Stimulated activated effector memory CD8-positive, alpha-beta T cell treated with anti-CD3 and anti-CD28 coated beads, Interleukin-12 subunit alpha, Interleukin-12 subunit beta, amount 100 ng/mL, for 72 hours (primary cell): ENCODE measurements around the gene FBN2.
A peak's percentile ranks its signal among the peaks of the same experiment; 100 is the strongest.

Experiments
- ATAC-seq: fragments of 150-1000 bp; cut with Tn5 transposase; 2 replicates; pipeline ENCODE4 v1.10.0; 2021
- DNase-seq, 2 donors: peaks; one replicate each; pipeline ENCODE4 v3.0.0; 2021 to 2022; ENCODE audit warnings: low spot score in 2 of 2
- H3K27ac Mint-ChIP-seq: one replicate; pipeline ENCODE4 v1.8.0; 2022; ENCODE audit warnings: mild to moderate bottlenecking, mixed read lengths
- H3K36me3 Mint-ChIP-seq: one replicate; pipeline ENCODE4 v1.8.0; 2022; ENCODE audit warnings: mild to moderate bottlenecking, mixed read lengths
- H3K4me1 Mint-ChIP-seq: one replicate; pipeline ENCODE4 v1.8.0; 2022; ENCODE audit warnings: mixed read lengths
- H3K4me3 Mint-ChIP-seq: one replicate; pipeline ENCODE4 v1.8.0; 2022; ENCODE audit warnings: mild to moderate bottlenecking, mixed read lengths
- H3K9me3 Mint-ChIP-seq: one replicate; pipeline ENCODE4 v1.8.0; 2022; ENCODE audit warnings: mixed read lengths

The FBN2 gene

GRCh38 chr5:128264564-128265360, 273.3 kb downstream of the FBN2 start:
- H3K4me1 Mint-ChIP-seq, result no peaks in the 10 kb centered on the region
- no peak overlapping the region for H3K4me3 Mint-ChIP-seq
- no peak for DNase-seq
- no peak overlapping the region for H3K27ac Mint-ChIP-seq
- no peaks in the 10 kb centered on the region for H3K36me3 Mint-ChIP-seq
- no peaks in the 10 kb centered on the region for H3K9me3 Mint-ChIP-seq
- ATAC-seq, result no peak

DNA sequence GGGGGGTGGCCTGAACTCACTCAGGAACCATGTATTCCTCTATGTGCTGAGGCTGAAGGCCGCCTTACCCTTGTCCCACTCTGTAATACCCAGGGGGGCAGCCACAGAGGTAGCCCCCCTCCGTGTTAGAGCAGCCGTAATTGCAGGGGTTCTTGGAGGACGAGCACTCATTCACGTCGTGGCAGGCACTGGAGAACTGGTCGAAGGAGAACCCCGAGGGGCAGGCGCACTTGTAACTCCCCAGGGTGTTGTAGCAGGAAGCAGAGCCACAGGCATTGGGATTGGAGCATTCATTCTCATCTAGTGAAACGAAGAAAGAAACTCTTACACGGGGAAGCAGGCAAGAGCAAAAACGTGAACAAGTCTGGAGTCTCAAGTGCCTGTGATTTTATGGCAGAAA, 274.7 kb downstream of the FBN2 start:
- Mint-ChIP-seq H3K4me1 (no peaks in the 10 kb centered on the region), H3K27ac (no peak overlapping the region), H3K36me3 (no peaks in the 10 kb centered on the region), H3K4me3 (no peak overlapping the region), H3K9me3 (no peaks in the 10 kb centered on the region)
- no peak for ATAC-seq
- DNase-seq, result no peak

- Mint-ChIP-seq H3K4me3 (no peak overlapping the region), H3K27ac (no peak overlapping the region), H3K4me1 (no peaks in the 10 kb centered on the region), H3K36me3 (no peaks in the 10 kb centered on the region), H3K9me3 (no peaks in the 10 kb centered on the region)
- DNase-seq (no peak), ATAC-seq (peak; percentile 40)
Measured at GRCh38 chr5:128262911-128263310, 275.1 kb downstream of the FBN2 start.

DNA sequence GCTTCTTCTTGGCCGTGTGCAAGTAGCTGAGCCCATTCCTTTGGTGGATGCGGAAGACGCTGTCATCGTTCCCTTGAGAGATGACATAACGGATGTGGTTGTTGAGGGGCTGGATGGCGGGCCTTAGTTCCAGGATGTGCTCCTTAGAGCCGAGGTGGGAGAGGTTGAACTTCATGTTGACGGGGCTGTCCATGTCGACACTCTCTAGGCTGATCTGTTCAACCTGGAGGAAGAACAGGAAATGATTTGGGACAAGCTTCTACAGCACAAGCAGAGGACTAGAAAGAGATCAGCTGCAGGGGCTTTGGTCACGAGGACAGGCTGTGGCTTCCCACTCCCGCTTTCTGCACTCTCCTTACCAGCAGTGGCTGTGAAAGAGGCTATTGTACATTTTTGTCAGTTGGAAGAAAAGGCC, 278.4 kb downstream of the FBN2 start:
- no peak for ATAC-seq
- Mint-ChIP-seq H3K4me1 (no peaks in the 10 kb centered on the region), H3K36me3 (no peaks in the 10 kb centered on the region), H3K9me3 (no peaks in the 10 kb centered on the region), H3K4me3 (no peak overlapping the region), H3K27ac (no peak overlapping the region)
- DNase-seq, result no peak

- H3K27ac Mint-ChIP-seq, result no peak overlapping the region
- no peaks in the 10 kb centered on the region for H3K4me1 Mint-ChIP-seq
- no peaks in the 10 kb centered on the region for H3K9me3 Mint-ChIP-seq
- no peak overlapping the region for H3K4me3 Mint-ChIP-seq
- ATAC-seq, result no peak
- H3K36me3 Mint-ChIP-seq, result no peaks in the 10 kb centered on the region
- DNase-seq, result no peak
Measured at GRCh38 chr5:128258372-128258771, 279.7 kb downstream of the FBN2 start.

DNA sequence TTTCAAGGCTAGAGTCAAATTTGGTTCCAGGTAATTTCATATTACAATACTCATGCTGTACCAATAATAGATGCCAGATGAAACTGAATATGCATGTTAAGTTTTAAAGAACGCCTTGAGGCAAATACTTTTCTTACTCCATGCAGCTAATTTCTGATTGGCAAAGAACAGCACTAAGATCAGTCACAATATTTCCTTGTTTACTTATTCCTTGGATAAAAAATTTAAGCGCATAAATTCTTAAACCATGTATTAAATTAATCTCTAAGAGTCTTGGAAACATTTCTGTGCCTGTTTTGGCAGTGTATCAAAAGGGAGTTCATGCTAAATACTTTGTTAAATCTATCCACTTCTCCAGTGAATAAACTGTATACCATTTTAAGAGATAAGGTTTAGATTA, 281.0 kb downstream of the FBN2 start:
- no peak overlapping the region for H3K4me3 Mint-ChIP-seq
- ATAC-seq, result no peak
- no peaks in the 10 kb centered on the region for H3K36me3 Mint-ChIP-seq
- no peaks in the 10 kb centered on the region for H3K9me3 Mint-ChIP-seq
- no peak overlapping the region for H3K27ac Mint-ChIP-seq
- no peak for DNase-seq
- no peaks in the 10 kb centered on the region for H3K4me1 Mint-ChIP-seq

DNA sequence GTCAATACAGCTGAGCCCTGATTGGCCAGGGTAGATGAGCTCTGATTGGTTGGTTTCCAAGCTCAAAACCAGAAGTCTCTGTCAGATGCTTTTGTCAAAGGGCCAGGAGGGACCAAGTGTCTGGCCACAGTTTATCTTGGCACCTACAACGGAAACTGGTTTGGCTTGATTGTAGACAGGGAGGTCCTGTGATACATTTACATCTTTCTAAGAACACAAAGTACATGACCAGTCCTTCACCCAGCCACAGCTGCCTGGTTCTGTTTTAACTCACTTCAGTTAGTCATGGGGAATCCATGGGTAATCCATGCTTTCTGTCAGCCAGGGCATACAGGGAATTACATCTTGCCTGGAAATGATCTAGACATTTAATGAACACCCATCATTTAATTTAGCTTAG, 283.3 kb downstream of the FBN2 start:
- no peaks in the 10 kb centered on the region for H3K9me3 Mint-ChIP-seq
- H3K4me1 Mint-ChIP-seq, result no peaks in the 10 kb centered on the region
- DNase-seq (no peak), ATAC-seq (no peak)
- no peak overlapping the region for H3K4me3 Mint-ChIP-seq
- no peak overlapping the region for H3K27ac Mint-ChIP-seq
- H3K36me3 Mint-ChIP-seq, result no peaks in the 10 kb centered on the region

- Mint-ChIP-seq H3K9me3 (no peaks in the 10 kb centered on the region), H3K4me1 (no peaks in the 10 kb centered on the region), H3K27ac (no peak overlapping the region), H3K4me3 (no peak overlapping the region), H3K36me3 (no peaks in the 10 kb centered on the region)
- no peak for ATAC-seq
- no peak for DNase-seq
Measured at GRCh38 chr5:128253880-128254279, 284.2 kb downstream of the FBN2 start.

DNA sequence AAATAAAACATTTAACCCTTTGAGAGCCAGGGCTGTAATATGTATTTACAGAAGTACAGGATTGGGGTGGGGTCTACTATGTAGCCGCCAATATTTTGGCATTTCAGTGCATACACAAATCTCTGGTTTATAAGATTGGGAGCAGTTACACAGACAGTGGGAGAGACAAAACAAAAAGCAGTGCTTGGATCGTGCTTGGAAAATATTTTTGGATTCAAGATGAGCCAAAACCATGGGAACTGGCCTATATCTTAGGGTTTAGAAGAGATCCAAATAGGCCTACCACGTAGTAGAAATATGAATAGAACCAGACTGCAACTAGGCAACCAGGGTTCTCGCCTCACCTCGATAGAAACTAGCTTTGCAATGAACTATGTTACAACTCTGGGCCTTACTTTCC, 284.9 kb downstream of the FBN2 start:
- DNase-seq, result no peak
- H3K4me1 Mint-ChIP-seq, result no peaks in the 10 kb centered on the region
- no peak overlapping the region for H3K27ac Mint-ChIP-seq
- H3K4me3 Mint-ChIP-seq, result no peak overlapping the region
- no peaks in the 10 kb centered on the region for H3K36me3 Mint-ChIP-seq
- ATAC-seq, result no peak
- no peaks in the 10 kb centered on the region for H3K9me3 Mint-ChIP-seq

DNA sequence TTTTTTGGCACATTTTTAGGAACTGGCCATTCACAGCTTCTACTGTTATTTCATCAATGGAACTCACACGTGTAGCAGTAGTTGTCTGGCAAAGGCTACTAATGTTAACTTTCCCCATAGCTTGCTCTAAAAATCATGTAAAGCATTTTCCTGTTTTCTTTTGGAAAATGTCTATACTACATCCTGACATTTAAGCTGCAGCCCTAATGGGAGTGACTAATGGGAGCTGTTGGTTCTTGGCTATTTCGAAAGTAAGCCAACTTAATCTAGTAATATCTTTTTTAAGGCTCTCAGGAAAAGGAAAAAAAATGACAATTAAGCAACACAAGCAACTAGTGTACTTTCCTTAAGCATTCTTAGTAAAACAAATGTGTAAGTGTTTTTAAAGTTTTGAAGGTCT, 285.3 kb downstream of the FBN2 start:
- Mint-ChIP-seq H3K9me3 (no peaks in the 10 kb centered on the region), H3K4me3 (no peak overlapping the region), H3K4me1 (no peaks in the 10 kb centered on the region), H3K36me3 (no peaks in the 10 kb centered on the region), H3K27ac (no peak overlapping the region)
- DNase-seq (no peak), ATAC-seq (no peak)

DNA sequence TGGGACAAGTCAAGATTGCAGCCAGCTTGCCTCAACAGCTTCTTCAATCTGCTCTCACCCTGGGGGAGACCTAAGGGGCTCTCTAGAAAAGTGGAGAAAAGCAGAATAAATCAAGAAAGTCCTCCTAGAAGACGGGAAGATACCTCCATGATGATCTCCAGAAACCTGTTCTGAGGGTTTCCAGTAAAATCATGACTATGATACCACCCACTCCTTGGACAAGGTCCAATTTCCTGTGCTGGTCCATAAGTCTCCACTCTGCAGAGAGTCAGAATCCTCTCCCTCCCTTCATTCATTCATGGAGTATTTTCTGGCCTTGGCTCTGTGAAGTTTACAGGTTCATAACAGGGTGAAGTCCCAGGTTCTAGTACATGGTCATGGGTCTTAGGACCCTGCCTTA, 285.8 kb downstream of the FBN2 start:
- no peak for ATAC-seq
- H3K4me3 Mint-ChIP-seq, result no peak overlapping the region
- H3K9me3 Mint-ChIP-seq, result no peaks in the 10 kb centered on the region
- no peak for DNase-seq
- H3K27ac Mint-ChIP-seq, result no peak overlapping the region
- H3K4me1 Mint-ChIP-seq, result no peaks in the 10 kb centered on the region
- H3K36me3 Mint-ChIP-seq, result no peaks in the 10 kb centered on the region

- Mint-ChIP-seq H3K4me3 (no peak overlapping the region), H3K9me3 (no peaks in the 10 kb centered on the region), H3K4me1 (no peaks in the 10 kb centered on the region), H3K36me3 (no peaks in the 10 kb centered on the region), H3K27ac (no peak overlapping the region)
- ATAC-seq (no peak), DNase-seq (no peak)
Measured at GRCh38 chr5:128245974-128246373, 292.1 kb downstream of the FBN2 start.

DNA sequence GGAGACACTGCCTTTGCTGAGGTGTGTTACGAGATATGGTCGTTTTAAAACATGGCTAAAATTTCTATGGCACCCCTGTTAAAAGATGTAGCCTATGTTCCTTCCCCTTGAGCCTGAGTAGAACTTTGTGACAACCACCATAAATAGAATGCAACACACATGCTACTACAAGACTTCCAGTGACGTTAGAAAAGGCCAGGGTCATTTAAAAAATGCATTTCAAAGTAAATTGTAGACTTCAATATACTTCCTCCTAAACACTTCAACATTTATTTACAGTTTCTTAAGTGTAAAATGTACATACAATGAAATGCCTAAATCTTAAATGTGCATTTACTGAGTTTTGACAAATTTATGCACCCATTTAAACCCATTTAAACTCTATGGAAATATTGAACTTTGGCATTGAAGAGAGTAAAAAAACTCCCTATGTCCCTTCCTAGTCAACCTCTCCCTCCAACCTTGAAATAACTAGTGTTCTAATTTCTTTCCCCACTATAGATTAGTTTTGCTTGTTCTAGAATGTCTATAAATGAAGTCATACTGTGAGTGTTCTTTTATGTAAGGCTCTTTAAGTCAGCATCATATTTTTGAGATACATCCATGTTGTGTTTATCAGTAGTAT, 294.0 kb downstream of the FBN2 start:
- DNase-seq (no peak), ATAC-seq (no peak)
- H3K9me3 Mint-ChIP-seq, result no peaks in the 10 kb centered on the region
- H3K27ac Mint-ChIP-seq, result no peak overlapping the region
- H3K4me3 Mint-ChIP-seq, result no peak overlapping the region
- no peaks in the 10 kb centered on the region for H3K36me3 Mint-ChIP-seq
- H3K4me1 Mint-ChIP-seq, result no peaks in the 10 kb centered on the region

- H3K4me3 Mint-ChIP-seq, result no peak overlapping the region
- DNase-seq (no peak), ATAC-seq (no peak)
- no peaks in the 10 kb centered on the region for H3K9me3 Mint-ChIP-seq
- H3K4me1 Mint-ChIP-seq, result no peaks in the 10 kb centered on the region
- no peak overlapping the region for H3K27ac Mint-ChIP-seq
- H3K36me3 Mint-ChIP-seq, result no peaks in the 10 kb centered on the region
Measured at GRCh38 chr5:128241051-128241695, 296.9 kb downstream of the FBN2 start.

GRCh38 chr5:128237546-128237945, 300.5 kb downstream of the FBN2 start:
- H3K4me3 Mint-ChIP-seq, result no peak overlapping the region
- no peak for ATAC-seq
- DNase-seq, result no peak

GRCh38 chr5:128237000-128237399, 301.0 kb downstream of the FBN2 start:
- DNase-seq, result no peak
- no peak for ATAC-seq
- H3K27ac Mint-ChIP-seq, result no peak overlapping the region
- H3K4me1 Mint-ChIP-seq, result peaks cover 4% of the 10 kb centered on the region
- H3K4me3 Mint-ChIP-seq, result no peak overlapping the region
- H3K9me3 Mint-ChIP-seq, result no peaks in the 10 kb centered on the region
- H3K36me3 Mint-ChIP-seq, result no peaks in the 10 kb centered on the region

More at GRCh38 chr5:128237546-128237945, 300.5 kb downstream of the FBN2 start:
- H3K9me3 Mint-ChIP-seq, result no peaks in the 10 kb centered on the region
- no peaks in the 10 kb centered on the region for H3K4me1 Mint-ChIP-seq
- no peaks in the 10 kb centered on the region for H3K36me3 Mint-ChIP-seq
- H3K27ac Mint-ChIP-seq, result no peak overlapping the region
